Mucosa of descending colon (tissue), 3 donors: ENCODE results near the gene DCN. TPM values are rescaled to one million over a fixed set of nuclear protein-coding genes. Genes with fewer than 3 reads are reported as not detected.

Experiments used
- ATAC-seq: fragments of 200-7000 bp; cut with Tn5 transposase; one replicate; pipeline ENCODE4 v1.9.1; 2020; ENCODE audit warnings: mild to moderate bottlenecking, moderate library complexity
- DNase-seq, 3 donors: peaks; one replicate each; pipeline ENCODE4 v3.0.0-alpha.2; 2020
- H3K36me3 ChIP-seq: fragments of 200-600 bp; one replicate; pipeline ENCODE4 v1.8.0; 2021; ENCODE audit warnings: low read depth, mild to moderate bottlenecking
- H3K4me1 ChIP-seq: fragments of 200-600 bp; one replicate; pipeline ENCODE4 v1.8.0; 2021; ENCODE audit warnings: low read depth, mild to moderate bottlenecking
- H3K4me3 ChIP-seq: fragments of 200-600 bp; one replicate; pipeline ENCODE4 v1.8.0; 2021; ENCODE audit warnings: mild to moderate bottlenecking
- H3K9me3 ChIP-seq: fragments of 200-600 bp; one replicate; pipeline ENCODE4 v1.8.0; 2021; ENCODE audit warnings: mild to moderate bottlenecking
- CTCF ChIP-seq: fragments of 200-600 bp; IDR thresholded peaks from one replicate; pipeline ENCODE4 v1.8.0; 2022; ENCODE audit warnings: antibody characterized with exemption, mild to moderate bottlenecking
- intact Hi-C, 2 donors: fragments of 100-400 bp; cut with DNase I in 1 of 2; cut with micrococcal nuclease in 1 of 2; formaldehyde crosslinking; loops; one replicate each; pipeline versions ENCODE4 v1.11.0 to v1.11.1; 2022; cut with DNase I, micrococcal nuclease
- total RNA-seq, 3 donors: library from RNA; stranded (reverse); fragmentation: NEBNext Ultra II Directional in 2 of 3; extraction: Animal tissue kit (Norgen Biotek cat#: 25700) in 2 of 3; gene quantifications; one replicate each; pipeline versions ENCODE4 v1.2.1 to v1.2.4, GENCODE V29; 2021 to 2023
- donor health status: DM: no; HTN: no; CAD: no; lungs with moderate emphysema.
- donor health status: DM: no; HTN: no; CAD: no.
- donor health status: DM: no; HTN: yes; CAD: no.

The DCN gene
- total RNA-seq, 3 donors from 2014 or later: 91.0 to 705 (median 315) TPM

GRCh38 chr12:91179315-91179714 lies 3.3 kb downstream of the DCN start:
- no peaks in the 10 kb centered on the region for H3K4me1 ChIP-seq
- no peaks in the 10 kb centered on the region for H3K36me3 ChIP-seq
- no peak for TF ChIP-seq CTCF
- DNase-seq (no peak), ATAC-seq (peak; percentile 20)
- no peak overlapping the region for H3K4me3 ChIP-seq
- no peaks in the 10 kb centered on the region for H3K9me3 ChIP-seq
- intact Hi-C loops: loop anchor here (5.0 to 10.0 kb wide), 2 partner anchors 143 to 145 kb away; no protein-coding TSS in a partner anchor

- H3K4me3 ChIP-seq: no peak overlapping the region
- intact Hi-C loops: loop anchor here (5.0 to 10.0 kb wide), 2 partner anchors 144 to 146 kb away; no protein-coding TSS in a partner anchor
- no peak for ATAC-seq
- no peaks in the 10 kb centered on the region for H3K36me3 ChIP-seq
- no peaks in the 10 kb centered on the region for H3K4me1 ChIP-seq
- DNase-seq: no peak
- no peak for TF ChIP-seq CTCF
- H3K9me3 ChIP-seq: no peaks in the 10 kb centered on the region
These were observed 3.8 kb downstream of the DCN start for GRCh38 chr12:91178781-91179180.

- Histone ChIP-seq H3K9me3 (no peaks in the 10 kb centered on the region), H3K36me3 (no peaks in the 10 kb centered on the region), H3K4me1 (no peaks in the 10 kb centered on the region), H3K4me3 (no peak overlapping the region)
- TF ChIP-seq CTCF: no peak
- intact Hi-C loops: loop anchor here (5.0 to 10.0 kb wide), 2 partner anchors 144 to 147 kb away; no protein-coding TSS in a partner anchor
- DNase-seq: no peak
- peak; percentile 50 for ATAC-seq
These were observed 4.5 kb downstream of the DCN start for GRCh38 chr12:91178139-91178561.

GRCh38 chr12:91177381-91177780 lies 5.2 kb downstream of the DCN start:
- Histone ChIP-seq H3K4me1 (no peaks in the 10 kb centered on the region), H3K4me3 (no peak overlapping the region), H3K36me3 (no peaks in the 10 kb centered on the region), H3K9me3 (no peaks in the 10 kb centered on the region)
- no peak for ATAC-seq
- intact Hi-C loops: loop anchor here (5.0 to 10.0 kb wide), 2 partner anchors 145 to 147 kb away; no protein-coding TSS in a partner anchor
- no peak for TF ChIP-seq CTCF
- no peak for DNase-seq

GRCh38 chr12:91176915-91177314 lies 5.7 kb downstream of the DCN start:
- DNase-seq: no peak
- Histone ChIP-seq H3K9me3 (no peaks in the 10 kb centered on the region), H3K36me3 (no peaks in the 10 kb centered on the region), H3K4me1 (no peaks in the 10 kb centered on the region), H3K4me3 (no peak overlapping the region)
- intact Hi-C loops: loop anchor here (5.0 to 10.0 kb wide), 2 partner anchors 145 to 148 kb away; no protein-coding TSS in a partner anchor
- no peak for TF ChIP-seq CTCF
- no peak for ATAC-seq
